Medulla oblongata (tissue), 1 donor: ENCODE results near the gene COBLL1.

Experiments used
- DNase-seq: peaks from one replicate; pipeline ENCODE4 v3.0.0-alpha.2; 2015; ENCODE audit errors: extremely low spot score

Gene COBLL1

GRCh38 chr2:164681009-164681408 is 160.6 kb downstream of the COBLL1 start:
- DNase-seq: no peak

GRCh38 chr2:164678631-164679149 is 162.9 kb downstream of the COBLL1 start:
- no peak for DNase-seq

- no peak for DNase-seq
These were observed 163.9 kb downstream of the COBLL1 start for GRCh38 chr2:164677733-164678132.

GRCh38 chr2:164677271-164677670 is 164.4 kb downstream of the COBLL1 start:
- DNase-seq: no peak

GRCh38 chr2:164675687-164676086 is 165.9 kb downstream of the COBLL1 start:
- DNase-seq: no peak

- no peak for DNase-seq
These were observed 166.6 kb downstream of the COBLL1 start for GRCh38 chr2:164675027-164675426.

GRCh38 chr2:164671664-164672396 is 169.8 kb downstream of the COBLL1 start:
- DNase-seq: no peak

- no peak for DNase-seq
These were observed 172.3 kb downstream of the COBLL1 start for GRCh38 chr2:164669291-164669690.

GRCh38 chr2:164667566-164667965 is 174.1 kb downstream of the COBLL1 start:
- DNase-seq: no peak

- DNase-seq: no peak
These were observed 177.6 kb downstream of the COBLL1 start for GRCh38 chr2:164664070-164664469.

GRCh38 chr2:164662868-164663631 is 178.6 kb downstream of the COBLL1 start:
- no peak for DNase-seq

- no peak for DNase-seq
These were observed 179.6 kb downstream of the COBLL1 start for GRCh38 chr2:164662066-164662465.

GRCh38 chr2:164661349-164661748 is 180.3 kb downstream of the COBLL1 start:
- no peak for DNase-seq

- no peak for DNase-seq
These were observed 184.5 kb downstream of the COBLL1 start for GRCh38 chr2:164657129-164657528.

GRCh38 chr2:164655750-164656149 is 185.9 kb downstream of the COBLL1 start:
- DNase-seq: no peak

- DNase-seq: no peak
These were observed 186.3 kb downstream of the COBLL1 start for GRCh38 chr2:164655336-164655735.

- no peak for DNase-seq
These were observed 190.3 kb downstream of the COBLL1 start for GRCh38 chr2:164651361-164651760.

- DNase-seq: no peak
These were observed 197.5 kb downstream of the COBLL1 start for GRCh38 chr2:164644036-164644700.

- no peak for DNase-seq
These were observed 198.6 kb downstream of the COBLL1 start for GRCh38 chr2:164642946-164643555.

- no peak for DNase-seq
These were observed 199.4 kb downstream of the COBLL1 start for GRCh38 chr2:164642268-164642667.
